H1 (cell line): ENCODE results near the gene RYR3. TPM values are rescaled to one million over a fixed set of nuclear protein-coding genes. Genes with fewer than 3 reads are reported as not detected.

Experiments
- CEBPB ChIP-seq: IDR thresholded peaks from 2 replicates; pipeline ENCODE4 v1.6.1; 2012; ENCODE audit warnings: low read depth, low read length
- CREB1 ChIP-seq: IDR thresholded peaks from 2 replicates; pipeline ENCODE4 v1.6.1; 2012; ENCODE audit warnings: inconsistent platforms
- EP300 ChIP-seq, 2 experiments: IDR thresholded peaks; 1 replicate in 1 of 2; 2 replicates in 1 of 2; pipeline ENCODE4 v1.6.1; 2011 to 2012; ENCODE audit warnings: low read depth in 2 of 2, low read length in 2 of 2, mild to moderate bottlenecking in 2 of 2, borderline replicate concordance in 1 of 2, inconsistent platforms in 1 of 2, moderate library complexity in 1 of 2
- EZH2 ChIP-seq: fragments of 200-600 bp; sonication (generic); IDR thresholded peaks from 2 replicates; pipeline ENCODE4 v1.7.1; 2012; ENCODE audit warnings: low read depth, mild to moderate bottlenecking, moderate library complexity, low read length, inconsistent platforms; ENCODE audit not compliant: severe bottlenecking
- GTF2F1 ChIP-seq: IDR thresholded peaks from 2 replicates; pipeline ENCODE4 v1.6.1; 2012; ENCODE audit warnings: low read depth, low read length, improper control_type of control experiment, borderline replicate concordance
- HDAC2 ChIP-seq, 2 experiments: fragments of 300-600 bp in 1 of 2; sonication (generic) in 1 of 2; IDR thresholded peaks; 2 replicates each; pipeline ENCODE4 v1.6.1; 2011 to 2012; ENCODE audit warnings: low read depth in 2 of 2, low read length in 2 of 2, mild to moderate bottlenecking in 2 of 2, moderate library complexity in 2 of 2, borderline replicate concordance in 1 of 2, inconsistent platforms in 1 of 2
- JUN ChIP-seq: IDR thresholded peaks from 2 replicates; pipeline ENCODE4 v1.6.1; 2011; ENCODE audit warnings: low read depth, mild to moderate bottlenecking, improper control_type of control experiment, low read length
- JUND ChIP-seq: IDR thresholded peaks from 2 replicates; pipeline ENCODE4 v1.6.1; 2011; ENCODE audit warnings: mild to moderate bottlenecking, improper control_type of control experiment, low read length
- KDM4A ChIP-seq: IDR thresholded peaks from one replicate; pipeline ENCODE4 v1.7.1; 2012; ENCODE audit warnings: low read depth, mild to moderate bottlenecking, moderate library complexity, low read length, inconsistent platforms; ENCODE audit not compliant: severe bottlenecking
- KDM5A ChIP-seq: fragments of 200-600 bp; IDR thresholded peaks from 2 replicates; pipeline ENCODE4 v1.7.1; 2012; ENCODE audit warnings: mild to moderate bottlenecking, low read length, inconsistent platforms, mixed read lengths
- MAX ChIP-seq: IDR thresholded peaks from 2 replicates; pipeline ENCODE4 v1.6.1; 2012; ENCODE audit warnings: inconsistent platforms
- NANOG ChIP-seq: IDR thresholded peaks from 2 replicates; pipeline ENCODE4 v1.6.1; 2011; ENCODE audit warnings: low read length, low read depth, mild to moderate bottlenecking, inconsistent platforms; ENCODE audit not compliant: insufficient read depth, poor library complexity, severe bottlenecking
- PHF8 ChIP-seq: fragments of 200-600 bp; sonication (generic); conservative IDR thresholded peaks from 2 replicates; pipeline ENCODE4 v1.7.1; 2012; ENCODE audit warnings: low read depth, mild to moderate bottlenecking, inconsistent platforms, low read length, moderate library complexity
- POLR2A ChIP-seq, 2 experiments: IDR thresholded peaks; 1 replicate in 1 of 2; 2 replicates in 1 of 2; pipeline ENCODE4 v1.6.1; 2011; ENCODE audit warnings: low read depth in 2 of 2, low read length in 2 of 2, mild to moderate bottlenecking in 2 of 2; ENCODE audit errors: control extremely low read depth in 1 of 2
- RAD21 ChIP-seq, 2 experiments: IDR thresholded peaks in 1 of 2; conservative IDR thresholded peaks in 1 of 2; 2 replicates each; pipeline ENCODE4 v1.6.1; 2011; ENCODE audit warnings: low read depth in 2 of 2, low read length in 2 of 2, improper control_type of control experiment in 1 of 2, inconsistent platforms in 1 of 2, mild to moderate bottlenecking in 1 of 2, moderate library complexity in 1 of 2
- RFX5 ChIP-seq: IDR thresholded peaks from 2 replicates; pipeline ENCODE4 v1.6.1; 2011; ENCODE audit warnings: low read depth, low read length, improper control_type of control experiment, borderline replicate concordance
- RNF2 ChIP-seq: fragments of 200-900, 300-1000 bp; sonication (generic); IDR thresholded peaks from 2 replicates; pipeline ENCODE4 v1.7.1; 2016; ENCODE audit warnings: borderline replicate concordance, low read depth, mild to moderate bottlenecking, antibody characterized with exemption, low read length; ENCODE audit not compliant: poor library complexity, severe bottlenecking; ENCODE audit errors: missing control alignments
- SAP30 ChIP-seq: fragments of 300-600 bp; sonication (generic); IDR thresholded peaks from 2 replicates; pipeline ENCODE4 v1.7.1; 2012; ENCODE audit warnings: low read length, moderate library complexity, mild to moderate bottlenecking, inconsistent platforms; ENCODE audit not compliant: insufficient read depth, insufficient replicate concordance
- SIX5 ChIP-seq: IDR thresholded peaks from 2 replicates; pipeline ENCODE4 v1.6.1; 2011; ENCODE audit warnings: mild to moderate bottlenecking, low read depth, low read length
- SP1 ChIP-seq: IDR thresholded peaks from 2 replicates; pipeline ENCODE4 v1.6.1; 2011; ENCODE audit warnings: low read depth, low read length
- SP4 ChIP-seq: IDR thresholded peaks from 2 replicates; pipeline ENCODE4 v1.6.1; 2012; ENCODE audit warnings: low read length, inconsistent platforms
- TAF1 ChIP-seq: IDR thresholded peaks from 2 replicates; pipeline ENCODE4 v1.6.1; 2011; ENCODE audit warnings: mild to moderate bottlenecking, low read depth, low read length
- TBP ChIP-seq: IDR thresholded peaks from 2 replicates; pipeline ENCODE4 v1.6.1; 2011; ENCODE audit warnings: low read depth, low read length, improper control_type of control experiment
- polyA plus RNA-seq, 7 experiments: library from polyadenylated mRNA; depleted of rRNA in 3 of 7; stranded (reverse) in 5 of 7; unstranded in 2 of 7; fragments of >200 nt in 5 of 7; fragments of 200-250 nt in 2 of 7; gene quantifications; 1 replicate in 5 of 7; 2 replicates in 1 of 7; 4 replicates in 1 of 7; pipeline versions ENCODE4 v1.2.1 to v1.2.3, GENCODE V29; 2011 to 2013; ENCODE audit warnings: missing spikeins in 2 of 7, mixed read lengths in 2 of 7
- total RNA-seq: library from RNA; stranded (reverse); fragmentation: NEBNext Ultra II Directional; extraction: Animal tissue kit (Norgen Biotek cat#: 25700); gene quantifications from 2 replicates; pipeline ENCODE4 v1.2.1, GENCODE V29; 2021

Gene RYR3
- total and polyA plus RNA-seq, 2 of the 8 experiments (the other 6 are each of a cell fraction or from before 2014, with no cell fraction given): 0.33 to 3.4 TPM

GRCh38 chr15:33310481-33311311 lies at the start of gene RYR3 (continued):
- TF ChIP-seq HDAC2 (IDR thresholded peaks at IDR 0.05; ENCODE audit: borderline replicate concordance in 1 of 2, low read depth in 2 of 2, low read length in 2 of 2) (no peak), SAP30 (no peak), PHF8 (0 out of 2 replicates have a peak, but pooled peaks have one; percentile 26), EP300 (IDR thresholded peaks at IDR 0.05; ENCODE audit: borderline replicate concordance in 1 of 2, low read depth in 2 of 2, low read length in 2 of 2) (no peak), KDM5A (no peak), RFX5 (no peak), TBP (no peak), SP4 (no peak), TAF1 (peak; percentile 14; the same call in 1 of the 2 replicates), POLR2A (IDR thresholded peaks at IDR 0.05; ENCODE audit: control extremely low read depth in 1 of 2, low read depth in 2 of 2, low read length in 2 of 2) (no peak), KDM4A (peak; percentile 97), SP1 (no peak), EZH2 (no peak), CREB1 (no peak), RAD21 (IDR thresholded peaks at IDR 0.05 in 1 of 2, conservative IDR thresholded peaks at IDR 0.05 in 1 of 2; ENCODE audit: low read depth in 2 of 2, low read length in 2 of 2) (no peak), SIX5 (no peak), NANOG (no peak), GTF2F1 (no peak), JUN (no peak), CEBPB (no peak), RNF2 (no peak), MAX (peak; percentile 61), JUND (no peak)
